Measurements from ENCODE around the gene GALM.

DNA sequence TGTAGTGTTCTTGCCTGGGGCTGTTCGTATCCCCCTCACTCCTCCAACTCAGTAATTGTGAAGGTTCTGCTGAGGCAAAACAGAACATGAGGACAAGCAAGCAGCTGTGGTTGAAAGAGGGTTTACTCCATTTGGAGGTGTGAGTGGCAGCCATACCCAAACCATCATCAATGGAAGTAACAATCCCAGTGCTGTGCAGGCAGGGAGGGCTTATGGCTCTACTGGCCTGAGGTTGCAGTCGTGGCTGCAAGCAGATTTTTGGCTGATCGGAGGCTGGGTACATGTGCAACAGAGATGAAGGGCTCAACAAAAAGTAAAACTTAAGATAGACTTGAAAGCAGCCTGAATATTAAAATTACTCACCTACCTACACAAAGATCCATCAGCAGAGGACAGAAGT is 72.0 kb downstream of the GALM start:
- TF ChIP-seq JUN (IDR thresholded peaks at IDR 0.05; ENCODE audit: borderline replicate concordance, insufficient read depth, insufficient read length, low read depth), result no peak
- TF ChIP-seq, protein P1, sequence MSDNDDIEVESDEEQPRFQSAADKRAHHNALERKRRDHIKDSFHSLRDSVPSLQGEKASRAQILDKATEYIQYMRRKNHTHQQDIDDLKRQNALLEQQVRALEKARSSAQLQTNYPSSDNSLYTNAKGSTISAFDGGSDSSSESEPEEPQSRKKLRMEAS (IDR thresholded peaks at IDR 0.05; ENCODE audit: insufficient read depth, insufficient read length), result no peak
- TF ChIP-seq, protein P2, sequence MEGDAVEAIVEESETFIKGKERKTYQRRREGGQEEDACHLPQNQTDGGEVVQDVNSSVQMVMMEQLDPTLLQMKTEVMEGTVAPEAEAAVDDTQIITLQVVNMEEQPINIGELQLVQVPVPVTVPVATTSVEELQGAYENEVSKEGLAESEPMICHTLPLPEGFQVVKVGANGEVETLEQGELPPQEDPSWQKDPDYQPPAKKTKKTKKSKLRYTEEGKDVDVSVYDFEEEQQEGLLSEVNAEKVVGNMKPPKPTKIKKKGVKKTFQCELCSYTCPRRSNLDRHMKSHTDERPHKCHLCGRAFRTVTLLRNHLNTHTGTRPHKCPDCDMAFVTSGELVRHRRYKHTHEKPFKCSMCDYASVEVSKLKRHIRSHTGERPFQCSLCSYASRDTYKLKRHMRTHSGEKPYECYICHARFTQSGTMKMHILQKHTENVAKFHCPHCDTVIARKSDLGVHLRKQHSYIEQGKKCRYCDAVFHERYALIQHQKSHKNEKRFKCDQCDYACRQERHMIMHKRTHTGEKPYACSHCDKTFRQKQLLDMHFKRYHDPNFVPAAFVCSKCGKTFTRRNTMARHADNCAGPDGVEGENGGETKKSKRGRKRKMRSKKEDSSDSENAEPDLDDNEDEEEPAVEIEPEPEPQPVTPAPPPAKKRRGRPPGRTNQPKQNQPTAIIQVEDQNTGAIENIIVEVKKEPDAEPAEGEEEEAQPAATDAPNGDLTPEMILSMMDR (IDR thresholded peaks at IDR 0.05; ENCODE audit: extremely low read depth in 1 of 2, insufficient read depth in 1 of 2, low read depth in 1 of 2, low read length in 2 of 2), result no peak

All from endothelial cell of umbilical vein (primary cell).